HG03159 (cell line): ENCODE measurements around the gene FAM151B.
"Not testable (repeated sequence)": the region's sequence is repeated elsewhere in the genome, so short reads cannot be mapped to it uniquely, and the experiment has no call there.

Source experiments
- ATAC-seq: cut with Tn5 transposase; IDR thresholded peaks from one replicate; pipeline ENCODE4 v1.9.1; 2021; ENCODE audit warnings: mild to moderate bottlenecking, moderate library complexity; ENCODE audit not compliant: unreplicated experiment

Gene FAM151B, protein sequence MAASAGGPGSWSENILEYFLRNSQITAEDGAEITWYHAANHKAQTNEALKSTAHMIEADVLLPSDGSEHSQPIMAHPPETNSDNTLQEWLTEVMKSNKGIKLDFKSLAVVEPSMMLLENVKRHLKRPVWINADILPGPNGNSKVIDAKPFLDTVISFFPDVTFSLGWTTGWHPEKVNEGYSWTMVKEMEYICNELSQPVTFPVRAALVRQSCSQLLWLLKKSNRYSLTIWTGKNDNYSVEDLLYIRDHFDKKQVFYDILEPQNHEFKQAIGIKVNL

GRCh38 chr5:80487829-80488721 is at the start of gene FAM151B:
TSS of gene FAM151B (plus strand) at chr5:80488100. CDS start at chr5:80488124, 24 bp downstream.
- ATAC-seq: peak; percentile 78

DNA sequence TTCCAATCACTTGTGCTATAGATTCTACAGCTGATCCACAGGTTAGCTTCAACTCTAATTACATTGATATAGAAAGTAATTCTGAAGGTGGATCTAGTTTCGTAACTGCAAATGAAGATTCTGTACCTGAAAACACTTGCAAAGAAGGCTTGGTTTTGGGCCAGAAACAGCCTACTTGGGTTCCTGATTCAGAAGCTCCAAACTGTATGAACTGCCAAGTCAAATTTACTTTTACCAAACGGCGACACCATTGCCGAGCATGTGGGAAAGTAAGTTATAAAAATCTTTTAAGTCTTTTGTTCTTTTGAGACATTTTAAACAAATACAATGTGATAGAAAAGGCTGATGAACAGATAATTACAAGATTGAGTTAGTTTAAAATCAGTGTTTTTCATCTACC is 49.2 kb upstream of the FAM151B start:
- no peak for ATAC-seq

DNA sequence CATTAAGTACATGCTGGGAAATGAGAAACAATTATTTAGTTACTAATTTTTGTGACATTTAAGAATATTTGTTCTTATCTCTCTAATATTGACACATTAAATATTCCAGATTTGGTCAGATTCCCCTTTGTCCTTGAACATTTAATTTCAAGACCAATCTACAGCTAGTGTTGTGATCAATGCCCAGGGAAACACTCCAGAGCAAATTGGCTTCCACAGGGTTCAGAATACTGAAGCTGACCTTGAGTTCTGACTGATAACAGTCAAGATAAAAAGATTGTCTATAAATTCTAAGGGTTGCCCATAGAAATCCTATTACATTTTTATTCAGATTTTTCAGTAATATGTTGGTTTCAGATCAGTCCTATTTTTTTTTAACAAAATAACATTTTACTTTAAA is 48.7 kb upstream of the FAM151B start:
- ATAC-seq: no peak

DNA sequence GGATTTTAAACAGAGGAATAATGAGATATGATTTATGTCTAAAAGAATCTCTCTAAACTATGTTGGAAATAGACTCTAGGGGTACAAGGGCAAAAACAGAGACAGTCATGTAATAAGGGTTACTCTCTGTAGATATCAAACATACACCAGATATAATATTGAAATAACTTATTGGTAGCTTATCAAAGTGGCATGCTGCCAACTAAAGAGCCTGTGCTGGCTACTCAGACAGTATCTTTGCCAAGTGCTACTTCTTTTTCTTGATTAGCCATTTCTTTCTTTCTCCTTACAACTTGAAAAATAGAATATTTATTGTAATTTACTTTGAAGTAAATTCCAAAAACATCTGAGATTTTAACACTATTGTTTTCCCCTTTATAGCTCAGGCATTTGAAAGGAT is 45.2 kb upstream of the FAM151B start:
- no peak for ATAC-seq

DNA sequence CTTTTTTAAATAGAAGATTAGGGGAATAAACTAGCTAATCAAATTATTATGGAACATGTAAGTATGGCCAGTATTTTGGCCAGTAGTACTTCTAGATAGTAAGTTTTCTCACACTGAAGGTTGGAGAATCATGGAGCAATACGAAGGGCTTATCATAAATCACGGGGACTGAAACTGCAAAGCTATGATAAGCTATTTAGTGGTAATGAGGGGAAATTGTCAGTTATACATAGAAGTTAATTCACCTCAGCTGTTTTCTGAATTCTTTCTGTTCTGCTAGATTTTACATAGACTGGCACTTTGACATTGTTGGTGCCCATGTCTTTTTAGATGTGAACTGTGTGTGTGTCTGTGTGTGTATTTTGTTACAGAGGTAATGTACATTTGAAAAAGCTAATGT is 34.5 kb upstream of the FAM151B start:
- no peak for ATAC-seq

- ATAC-seq: no peak
These were observed 24.6 kb upstream of the FAM151B start for GRCh38 chr5:80463269-80463668.

DNA sequence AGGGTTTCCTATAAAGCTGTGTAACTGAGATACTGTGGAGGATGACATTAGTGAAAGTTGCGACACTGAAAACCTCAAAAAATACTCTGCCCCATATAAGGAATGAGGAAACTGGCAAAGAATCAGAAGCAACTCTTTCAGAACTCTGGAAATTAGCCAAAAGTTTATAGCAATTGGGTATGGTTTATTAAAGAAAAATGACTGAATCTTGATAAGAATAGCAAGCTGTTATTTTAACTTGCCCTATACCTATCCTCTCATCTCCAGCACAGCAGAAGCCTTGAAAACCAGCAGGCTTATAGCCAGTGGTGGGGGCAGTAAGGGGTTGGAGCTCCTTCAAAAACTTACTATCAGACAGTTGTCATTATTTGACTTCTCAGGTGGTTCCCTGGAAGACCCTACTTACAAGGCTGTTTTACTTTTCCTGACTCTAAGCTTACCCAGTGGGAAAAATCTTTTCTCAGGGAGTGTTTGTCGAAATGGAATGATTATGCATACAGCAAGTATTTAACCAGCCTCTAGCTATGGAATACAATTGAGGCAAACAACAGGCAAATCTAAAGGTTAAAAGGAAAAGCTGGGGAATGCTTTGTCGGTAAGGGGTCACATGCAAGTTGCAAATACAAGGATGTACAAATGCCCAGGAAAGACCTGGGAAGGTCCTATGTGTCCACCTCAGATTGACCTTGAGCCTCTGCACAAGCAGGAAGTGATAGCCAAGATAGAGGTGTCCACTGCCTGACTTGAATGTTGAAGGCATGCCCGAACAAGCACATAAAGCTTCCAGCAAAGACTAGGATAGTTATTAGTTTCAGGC is 21.0 kb upstream of the FAM151B start:
- ATAC-seq: no peak

GRCh38 chr5:80468131-80468530 is 19.8 kb upstream of the FAM151B start:
- no peak for ATAC-seq

DNA sequence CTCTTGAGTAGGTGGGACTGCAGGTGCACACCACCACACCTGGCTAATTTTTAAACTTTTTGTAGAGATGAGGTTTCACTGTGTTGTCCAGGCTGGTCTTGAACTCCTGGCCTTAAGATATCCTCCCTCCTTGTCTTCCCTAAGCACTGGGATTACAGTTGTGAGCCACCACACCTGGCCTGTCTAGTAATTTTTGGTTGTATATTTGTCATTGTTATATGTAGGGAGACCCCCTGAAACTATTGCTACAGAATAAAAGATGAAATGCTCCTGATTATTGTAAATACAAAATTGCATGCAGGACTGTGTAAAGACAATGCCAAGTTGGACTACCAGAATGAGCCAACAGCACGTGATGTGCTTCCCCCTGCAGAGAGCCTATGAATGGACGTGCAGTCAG is 17.3 kb upstream of the FAM151B start:
- ATAC-seq: not testable (repeated sequence)

GRCh38 chr5:80474929-80475328 is 13.0 kb upstream of the FAM151B start:
- ATAC-seq: no peak

- ATAC-seq: no peak
These were observed 8.2 kb upstream of the FAM151B start for GRCh38 chr5:80479713-80480112.

DNA sequence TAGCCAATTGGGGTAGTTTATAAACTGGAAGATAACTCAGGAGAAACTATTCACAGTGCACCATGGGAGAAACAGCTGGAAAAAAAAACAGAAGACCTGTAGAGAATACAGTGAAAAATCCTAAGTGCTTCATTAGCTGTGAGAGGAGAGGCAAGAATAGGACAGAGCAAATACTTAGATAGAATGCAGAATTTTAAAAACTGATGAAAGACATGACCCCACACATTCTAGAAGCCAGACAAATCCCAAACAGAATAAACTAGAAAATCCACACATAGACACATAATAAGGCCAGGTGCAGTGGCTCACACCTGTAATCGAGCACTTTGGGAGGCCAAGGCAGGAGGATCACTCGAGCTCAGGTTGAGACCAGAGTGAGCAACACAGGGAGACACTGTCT is 7.5 kb upstream of the FAM151B start:
- no peak for ATAC-seq

DNA sequence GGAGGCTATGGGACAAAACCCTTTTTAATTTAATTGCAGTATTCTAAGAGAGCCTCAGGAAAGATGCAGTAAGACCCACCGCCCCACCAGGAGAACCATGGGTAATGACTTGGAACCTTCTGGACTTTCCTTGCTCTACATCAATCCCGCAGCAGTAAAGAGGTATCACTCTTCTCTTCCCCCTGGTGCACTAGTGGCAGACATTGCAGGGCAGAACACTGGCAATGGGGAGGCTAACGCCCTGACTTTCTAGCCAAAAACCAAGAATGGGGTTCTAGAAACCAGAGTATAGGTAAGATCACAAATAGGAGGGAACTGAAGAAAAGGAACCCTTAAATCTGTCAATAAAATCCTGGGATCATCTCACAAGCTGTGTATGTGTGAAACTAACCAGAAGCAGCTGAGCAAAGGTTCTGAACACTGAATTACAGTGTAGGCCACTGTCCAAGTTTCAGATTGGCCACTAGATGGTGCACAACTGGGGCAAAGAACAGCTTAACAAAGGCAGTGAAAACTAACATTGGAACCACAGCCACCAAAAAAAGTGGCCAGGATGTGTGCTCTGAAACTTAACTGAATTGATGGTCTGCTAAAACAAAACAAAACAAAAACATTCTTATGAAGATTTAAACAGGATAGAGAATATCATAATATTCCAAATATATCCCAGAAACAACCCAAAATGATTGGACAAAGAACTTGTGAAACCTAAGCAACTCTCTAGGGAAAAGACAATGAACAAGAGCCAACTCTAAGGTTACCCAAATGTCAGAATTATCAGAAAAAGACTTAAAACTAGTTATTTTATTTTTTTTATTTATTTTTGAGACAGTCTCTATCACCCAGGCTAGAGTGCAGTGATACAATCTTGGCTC is 6.6 kb upstream of the FAM151B start:
- ATAC-seq: peak; percentile 66

DNA sequence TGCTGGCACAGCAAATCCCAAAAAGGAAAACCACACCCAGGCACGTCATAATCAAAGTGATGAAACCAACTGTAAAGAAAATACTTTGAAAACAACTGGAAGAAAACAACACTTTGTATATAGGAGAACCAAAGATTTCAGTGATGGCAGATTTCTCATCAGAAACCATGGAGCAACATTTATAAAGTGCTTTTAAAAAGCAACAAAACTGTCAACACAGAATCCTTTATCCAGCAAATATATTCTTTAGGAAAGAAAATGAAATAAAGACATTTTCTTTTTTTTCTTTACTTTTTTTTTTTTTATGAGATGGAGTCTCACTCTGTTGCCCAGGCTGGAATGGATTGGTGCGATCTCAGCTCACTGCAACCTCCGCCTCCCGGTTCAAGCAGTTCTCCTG is 5.3 kb upstream of the FAM151B start:
- ATAC-seq: no peak

DNA sequence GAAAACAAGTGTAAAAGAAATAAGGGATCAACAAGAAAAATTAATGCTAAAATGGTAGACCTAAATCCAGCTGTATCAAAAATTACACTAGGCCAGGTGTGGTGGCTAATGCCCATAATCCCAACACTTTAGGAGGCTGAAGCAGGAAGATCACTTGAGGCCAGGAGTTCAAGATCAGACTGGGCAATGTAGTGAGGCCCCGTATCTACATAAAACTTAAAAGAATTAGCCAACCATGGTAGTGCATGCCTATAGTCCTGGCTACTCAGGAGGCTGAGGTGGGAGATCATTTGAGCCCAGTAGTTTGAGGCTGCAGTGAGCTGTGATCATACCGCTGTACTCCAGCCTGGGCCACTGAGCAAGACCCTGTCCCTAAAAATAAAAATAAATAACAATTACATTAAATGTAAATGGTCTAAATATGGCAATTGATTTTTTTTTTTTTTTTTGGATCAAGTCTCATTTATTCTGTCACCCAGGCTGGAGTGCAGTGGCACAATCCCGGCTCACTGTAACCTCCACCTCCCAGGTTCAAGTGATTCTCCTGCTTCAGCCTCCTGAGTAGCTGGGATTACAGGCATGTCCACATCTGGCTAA is 4.2 kb upstream of the FAM151B start:
- ATAC-seq: no peak

DNA sequence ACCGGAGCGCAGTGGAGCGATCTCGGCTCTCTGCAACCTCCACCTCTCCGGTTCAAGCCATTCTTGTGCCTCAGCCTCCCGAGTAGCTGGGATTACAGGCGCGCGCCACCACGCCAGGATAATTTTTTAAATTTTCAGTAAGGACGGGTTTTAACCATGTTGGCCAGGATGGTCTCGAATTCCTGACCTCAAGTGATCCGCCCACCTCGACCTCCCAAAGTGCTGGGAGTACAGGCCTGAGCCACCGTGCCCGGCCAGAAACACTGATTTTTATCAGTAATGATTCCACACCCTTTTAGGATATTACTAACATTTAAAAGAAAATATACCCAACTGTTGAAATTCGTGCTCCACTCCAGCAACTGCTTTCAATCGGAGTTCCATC is 464 bp upstream of the FAM151B start:
- no peak for ATAC-seq

DNA sequence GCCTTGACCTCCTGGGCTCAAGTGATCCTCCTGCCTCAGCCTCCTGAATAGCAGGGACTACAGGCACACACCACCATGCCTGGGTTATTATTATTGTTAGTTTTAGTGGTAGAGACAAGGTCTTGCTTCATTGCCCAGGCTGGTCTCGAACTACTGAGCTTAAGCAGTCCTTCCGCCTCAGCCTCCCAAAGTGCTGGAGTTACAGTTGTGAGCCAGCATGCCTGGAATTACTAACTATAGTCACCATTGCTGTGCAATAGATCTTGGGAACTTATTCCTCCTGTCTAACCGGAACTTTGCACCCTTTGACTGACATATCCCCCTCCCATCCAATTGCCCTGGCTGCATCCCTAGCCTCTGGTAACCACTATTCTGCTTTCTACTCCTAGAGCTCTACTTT is 3.4 kb downstream of the FAM151B start:
- ATAC-seq: no peak

DNA sequence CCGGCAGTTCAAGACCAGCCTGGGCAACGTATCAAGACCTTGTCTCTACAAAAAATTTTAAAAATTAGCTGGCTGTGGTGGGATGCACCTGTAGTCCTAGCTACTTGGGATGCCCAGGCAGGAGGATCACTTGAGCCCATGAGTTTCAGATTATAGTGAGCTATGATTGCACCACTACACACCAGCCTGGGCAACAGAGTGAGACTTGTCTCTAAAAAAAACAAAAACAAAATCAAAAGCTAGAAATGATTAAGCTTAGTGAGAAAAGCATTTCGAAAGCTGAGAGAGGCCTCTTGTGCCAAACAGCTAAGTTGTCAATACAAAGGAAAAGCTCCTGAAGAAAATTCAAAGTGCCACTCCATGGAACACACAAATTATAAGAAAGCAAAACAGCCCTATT is 4.8 kb downstream of the FAM151B start:
- no peak for ATAC-seq

DNA sequence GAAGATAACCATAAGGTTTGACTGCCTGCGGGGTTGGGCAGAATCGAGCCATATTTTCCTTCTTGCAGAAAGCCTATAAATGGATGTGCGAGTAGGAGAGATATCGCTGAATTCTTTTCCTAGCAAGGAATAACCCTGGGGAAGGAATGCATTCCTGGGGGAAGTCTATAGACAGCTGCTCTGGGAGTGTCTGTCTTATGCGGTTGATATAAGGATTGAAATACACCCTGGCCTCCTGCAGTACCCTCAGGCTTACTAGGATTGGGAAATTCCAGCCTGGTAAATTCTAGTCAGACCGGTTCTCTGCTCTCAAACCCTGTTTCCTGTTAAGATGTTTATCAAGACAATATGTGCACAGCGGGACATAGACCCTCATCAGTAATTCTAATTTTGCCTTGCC is 5.5 kb downstream of the FAM151B start:
- not testable (repeated sequence) for ATAC-seq

DNA sequence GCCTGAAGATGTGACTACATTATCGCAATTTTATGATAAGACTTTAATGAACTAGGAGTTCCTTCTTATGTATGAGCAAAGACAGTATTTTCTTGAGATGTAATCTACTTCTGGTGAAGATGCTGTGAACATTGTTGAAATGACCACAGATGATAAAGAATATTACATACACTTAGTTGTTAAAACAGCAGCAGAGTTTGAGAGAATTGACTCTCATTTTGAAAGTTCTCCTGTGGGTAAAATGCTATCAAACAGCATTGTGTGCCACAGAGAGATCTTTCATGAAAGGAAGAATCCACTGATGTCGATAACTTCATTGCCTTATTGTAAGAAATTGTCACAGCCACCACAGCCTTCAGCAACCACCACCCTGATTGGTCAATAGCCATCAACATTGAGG is 8.0 kb downstream of the FAM151B start:
- ATAC-seq: no peak
